Measurements from ENCODE around the gene KRT12. TPM values are rescaled to one million over a fixed set of nuclear protein-coding genes. Genes with fewer than 3 reads are reported as not detected.

The KRT12 gene
- polyA plus RNA-seq, 3 donors: not detected

DNA sequence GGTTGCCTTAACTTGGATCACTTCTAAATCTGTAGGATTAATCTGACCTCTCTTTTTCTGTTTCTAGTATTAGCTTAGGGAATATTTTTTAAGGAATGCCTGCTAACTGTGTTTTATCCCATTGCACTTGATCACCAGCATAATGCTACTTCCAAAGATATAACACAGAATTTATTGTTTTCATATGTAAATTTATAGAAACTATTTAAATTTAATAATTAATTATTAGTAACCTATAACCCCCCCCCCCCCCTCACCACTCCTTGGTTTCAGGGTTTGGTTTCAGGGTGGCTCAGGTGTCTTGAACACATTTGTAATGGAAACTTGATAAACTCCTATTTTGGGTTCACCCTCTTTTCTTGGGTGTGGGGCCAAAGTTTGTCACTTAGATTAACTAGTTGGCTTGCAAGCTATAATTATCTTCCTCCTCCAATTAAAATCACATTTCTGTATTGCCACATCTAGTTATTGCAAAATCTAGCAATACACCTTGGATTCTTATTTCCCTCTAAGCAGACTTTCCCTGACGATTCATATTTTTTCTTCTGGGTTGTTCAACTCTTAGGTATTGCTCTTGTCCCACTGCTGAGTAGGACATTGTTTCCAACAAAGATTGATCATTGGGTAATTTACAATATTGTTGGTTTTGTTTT is 18.3 kb downstream of the KRT12 start:
- no peak for DNase-seq (ENCODE audit: low read depth in 3 of 3, low spot score in 2 of 3)

DNA sequence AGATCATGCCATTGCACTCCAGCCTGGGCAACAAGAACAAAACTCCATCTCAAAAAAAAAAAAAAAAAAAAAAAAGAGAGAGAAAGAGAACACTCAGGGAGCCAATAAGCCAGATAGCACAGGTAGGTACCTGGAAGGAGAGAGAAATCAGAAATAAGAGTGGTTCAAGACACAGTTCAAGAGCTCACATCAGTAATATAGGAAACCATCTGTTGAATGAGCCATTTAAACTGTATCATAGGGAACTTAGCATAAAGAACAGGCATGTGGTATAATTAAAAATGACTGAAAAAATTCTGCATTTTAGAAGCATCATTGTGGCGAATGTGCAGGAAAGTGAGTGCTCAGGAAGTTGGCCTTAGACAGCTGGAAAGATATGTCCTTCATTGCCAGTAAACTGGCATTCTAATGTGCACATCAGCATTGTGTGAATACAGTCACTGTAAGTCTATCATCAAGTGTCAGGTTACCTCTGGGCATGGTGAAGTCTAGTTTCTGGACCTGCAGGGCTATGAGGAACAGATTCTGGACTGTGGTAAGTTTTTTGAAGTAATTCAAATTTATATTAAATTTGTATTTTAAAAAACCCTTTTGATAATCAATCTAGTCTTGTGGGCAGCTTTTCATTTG is 20.4 kb downstream of the KRT12 start:
- DNase-seq (ENCODE audit: low read depth in 3 of 3, low spot score in 2 of 3): no peak

DNA sequence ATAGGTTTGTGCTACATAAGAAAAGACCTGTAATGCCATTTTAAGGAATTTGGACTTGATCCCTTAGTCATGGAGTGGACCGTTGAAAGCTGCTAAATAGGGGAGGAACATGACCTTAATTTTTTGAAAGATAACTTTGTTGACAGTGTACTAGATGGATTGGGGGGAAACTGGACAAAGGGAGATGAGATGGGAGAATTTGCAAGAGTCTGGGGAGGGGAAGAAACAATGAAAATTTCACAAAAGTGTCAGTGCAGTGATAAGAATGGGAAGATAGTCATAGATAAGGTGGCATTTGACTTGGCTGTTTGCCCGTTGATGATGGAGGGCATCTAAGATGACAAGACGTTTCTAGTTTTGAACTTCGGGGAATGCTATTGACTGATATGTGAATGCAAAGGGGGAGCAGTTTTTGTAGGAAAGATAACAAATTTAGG is 22.3 kb downstream of the KRT12 start:
- no peak for DNase-seq (ENCODE audit: low read depth in 3 of 3, low spot score in 2 of 3)

DNA sequence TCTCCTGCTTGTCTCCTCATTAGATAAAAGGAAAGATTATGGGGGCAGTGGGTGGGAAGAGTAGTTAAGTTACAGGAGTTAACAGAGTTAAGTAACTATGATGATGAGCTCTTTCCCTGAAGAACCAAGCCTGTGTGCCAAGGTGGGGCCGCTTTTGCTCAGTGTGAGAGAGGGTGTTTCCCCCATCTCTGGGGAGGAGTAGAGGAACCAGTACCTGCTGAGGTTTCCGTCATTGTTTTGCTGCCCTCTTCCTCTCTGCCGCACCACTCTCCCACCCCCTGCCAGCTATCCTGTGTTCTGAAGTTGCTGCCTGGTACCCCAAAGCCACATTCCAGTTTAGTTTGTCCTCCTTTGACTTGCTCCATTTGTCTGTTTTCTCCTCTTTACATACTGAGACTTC is 23.8 kb downstream of the KRT12 start:
- no peak for DNase-seq (ENCODE audit: low read depth in 3 of 3, low spot score in 2 of 3)

DNA sequence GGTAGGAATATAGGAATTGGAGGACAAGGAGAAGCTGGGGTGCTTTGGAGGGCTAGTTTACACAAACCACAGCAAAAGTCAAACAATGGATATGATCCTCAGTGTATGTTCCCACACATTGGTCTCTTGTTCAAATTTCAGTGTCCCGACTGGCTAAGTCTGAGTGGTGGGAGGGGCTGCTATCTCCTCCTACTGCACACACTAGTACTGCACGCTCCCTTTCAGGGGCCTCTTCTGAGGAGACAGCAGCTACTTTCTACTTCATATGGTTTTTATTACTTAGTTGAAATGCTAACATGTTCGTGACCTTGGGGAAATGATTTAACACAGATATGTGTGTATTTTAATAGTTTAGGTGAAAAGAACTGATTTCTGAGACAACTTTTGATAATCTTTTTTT is 25.8 kb downstream of the KRT12 start:
- no peak for DNase-seq (ENCODE audit: low read depth in 3 of 3, low spot score in 2 of 3)

DNA sequence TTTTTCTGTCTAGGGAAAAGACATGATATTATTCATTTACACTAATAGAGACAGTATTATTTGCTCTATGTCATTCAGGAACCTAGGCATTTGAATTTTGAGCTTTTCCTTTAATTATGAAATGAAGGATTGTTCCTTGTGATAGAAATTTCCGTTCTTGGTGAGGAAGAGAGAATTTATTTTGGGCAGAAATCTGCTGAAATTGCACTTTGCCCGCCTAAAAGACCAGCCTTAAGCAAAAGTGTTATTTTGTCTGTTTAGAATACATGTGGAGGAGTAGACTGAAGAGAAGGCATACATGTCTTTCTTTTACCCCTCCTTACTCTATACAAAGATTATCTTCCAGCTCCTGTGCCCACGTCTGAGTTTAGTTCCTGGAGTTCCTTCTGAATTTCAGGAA is 27.8 kb downstream of the KRT12 start:
- no peak for DNase-seq (ENCODE audit: low read depth in 3 of 3, low spot score in 2 of 3)

DNA sequence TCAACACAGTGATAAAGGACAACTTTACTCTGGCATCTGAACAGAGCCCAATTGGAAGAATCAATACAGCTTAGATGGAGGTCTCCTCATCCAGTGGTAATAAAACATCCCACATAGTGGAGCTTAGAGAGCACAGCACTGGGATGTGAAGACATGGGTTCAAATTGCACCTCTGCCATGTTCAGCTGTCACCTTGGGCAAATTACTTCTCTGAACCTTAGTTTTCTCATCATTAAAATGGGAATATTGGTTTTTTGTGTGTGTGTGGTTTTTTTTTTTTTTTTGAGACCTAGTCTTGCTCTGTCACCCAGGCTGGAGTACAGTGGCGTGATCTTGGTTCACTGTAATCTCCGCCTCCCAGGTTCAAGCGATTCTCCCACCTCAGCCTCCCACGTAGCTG is 31.0 kb downstream of the KRT12 start:
- DNase-seq (ENCODE audit: low read depth in 3 of 3, low spot score in 2 of 3): no peak

DNA sequence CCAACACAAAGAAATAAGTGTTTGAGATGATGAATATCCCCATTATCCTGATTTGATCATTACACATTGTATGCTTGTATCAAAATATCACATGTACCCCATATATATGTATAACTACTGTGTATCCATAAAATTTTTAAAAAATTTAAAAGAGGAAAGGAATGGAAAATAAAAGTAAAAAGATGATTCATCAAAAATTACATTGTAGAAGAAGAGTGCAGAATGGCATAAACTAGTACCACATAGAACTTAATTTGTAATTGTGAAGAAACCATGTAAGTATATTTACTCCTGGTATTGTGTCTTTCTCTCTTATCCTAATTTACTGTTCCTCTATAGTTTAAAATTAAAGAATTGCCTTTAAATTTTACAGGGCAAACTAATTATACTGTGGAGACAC is 33.1 kb downstream of the KRT12 start:
- no peak for DNase-seq (ENCODE audit: low read depth in 3 of 3, low spot score in 2 of 3)

DNA sequence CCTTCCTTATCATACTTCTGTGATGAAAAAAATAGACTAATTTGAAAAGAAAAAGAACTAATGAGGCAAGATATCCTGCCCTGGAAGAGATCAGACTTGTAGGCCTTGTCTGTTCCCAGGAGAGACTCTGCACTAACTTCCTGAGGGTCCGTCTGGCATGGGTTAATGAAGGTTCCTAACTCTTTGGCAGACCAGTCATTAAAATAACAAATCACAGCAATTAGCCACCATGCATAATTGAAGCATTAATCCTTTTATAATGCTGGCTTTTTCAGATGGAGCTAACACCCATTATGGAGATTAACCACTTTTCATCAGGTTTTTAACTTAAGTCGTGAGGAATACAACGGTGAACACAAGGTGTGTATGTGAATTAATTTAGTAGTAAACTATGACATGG is 34.2 kb downstream of the KRT12 start:
- DNase-seq (ENCODE audit: low read depth in 3 of 3, low spot score in 2 of 3): no peak

DNA sequence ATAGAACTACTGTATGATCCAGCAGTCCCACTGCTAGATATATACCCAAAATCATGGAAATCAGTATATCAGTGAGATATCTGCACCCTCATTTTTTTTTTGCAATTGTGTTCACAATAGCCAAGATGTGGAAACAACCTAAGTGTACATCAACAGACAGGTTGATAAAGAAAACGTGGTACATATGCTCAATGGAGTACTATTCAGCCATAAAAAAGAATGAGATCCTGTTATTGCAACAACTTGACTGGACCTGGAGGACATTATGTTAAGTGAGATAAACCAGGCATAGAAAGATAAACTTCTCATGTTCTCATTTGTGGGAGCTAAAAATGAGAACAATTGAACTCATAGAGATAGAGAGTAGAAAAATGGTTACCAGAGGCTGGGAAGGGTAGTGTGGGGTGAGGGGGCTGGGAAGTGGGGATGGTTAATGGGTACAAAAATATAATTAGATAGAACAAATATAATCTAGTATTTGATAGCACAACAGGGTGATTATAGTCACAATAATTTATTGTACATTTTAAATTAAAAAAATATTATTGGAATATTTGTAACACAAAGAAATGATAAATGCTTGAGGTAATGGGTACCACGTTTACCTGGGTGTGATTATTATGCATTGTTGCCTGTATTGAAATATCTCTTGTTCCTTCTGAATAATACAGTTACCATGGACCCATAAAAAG is 36.8 kb downstream of the KRT12 start:
- no peak for DNase-seq (ENCODE audit: low read depth in 3 of 3, low spot score in 2 of 3)

DNA sequence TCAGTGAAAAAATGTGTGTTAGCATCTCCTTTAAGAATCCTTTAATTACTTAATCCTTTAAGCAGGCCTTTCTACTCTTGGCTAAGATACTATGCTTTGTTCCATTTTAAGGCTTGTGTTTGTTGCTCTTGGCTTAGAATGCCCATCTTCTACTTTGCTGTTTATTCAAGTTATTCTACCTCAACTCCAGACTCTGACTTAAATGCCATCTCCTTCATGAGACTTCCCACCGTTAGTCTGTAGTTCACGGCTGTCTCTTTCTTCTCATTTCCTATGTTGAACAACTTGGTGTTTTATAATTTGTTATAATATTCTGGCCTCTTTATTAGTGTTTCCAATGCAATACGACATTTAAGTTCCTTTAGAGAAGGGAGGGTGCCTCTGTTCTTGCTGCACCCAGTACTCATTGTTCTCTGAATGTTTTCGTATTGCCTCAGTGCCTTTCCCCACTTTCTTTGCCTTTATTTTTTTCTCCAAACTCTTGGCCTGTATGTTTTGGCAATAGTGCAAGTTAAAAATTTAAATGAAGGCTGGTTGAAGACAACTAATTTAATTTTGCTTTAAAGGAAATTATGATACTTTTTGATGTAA is 38.5 kb downstream of the KRT12 start:
- no peak for DNase-seq (ENCODE audit: low read depth in 3 of 3, low spot score in 2 of 3)

DNA sequence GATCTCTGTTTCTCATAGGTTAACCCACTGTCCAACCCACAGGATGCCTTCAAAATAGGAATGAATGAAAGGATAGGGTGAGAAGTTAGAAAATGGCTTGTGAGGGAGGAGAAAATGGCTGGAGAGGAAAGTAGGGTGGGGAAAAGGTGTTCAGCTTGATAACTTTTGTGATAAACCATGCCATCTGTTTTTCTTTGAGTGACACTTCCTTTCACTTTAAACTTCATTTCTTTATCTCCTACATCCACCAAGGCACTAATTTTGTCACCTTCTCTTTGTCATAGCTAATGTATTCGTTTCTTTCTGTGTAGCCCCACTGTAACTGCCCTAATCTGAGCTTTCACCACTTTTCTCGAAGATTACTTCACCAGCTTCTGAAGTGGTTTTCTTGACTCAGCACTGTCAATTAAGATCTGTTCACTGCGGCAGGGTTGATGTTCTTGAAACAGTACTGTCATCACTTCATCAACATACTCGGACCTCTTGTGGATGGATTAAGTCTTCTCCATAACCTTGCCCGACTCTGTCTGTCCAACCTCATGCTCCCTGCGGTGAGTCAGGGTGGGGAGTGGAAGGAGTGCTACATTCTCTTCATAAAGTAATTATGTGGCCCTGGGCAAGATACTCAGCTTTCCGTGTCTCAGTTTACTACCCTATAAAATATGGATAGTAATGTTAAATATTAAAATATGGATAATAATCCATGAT is 39.1 kb downstream of the KRT12 start:
- DNase-seq (ENCODE audit: low read depth in 3 of 3, low spot score in 2 of 3): no peak

DNA sequence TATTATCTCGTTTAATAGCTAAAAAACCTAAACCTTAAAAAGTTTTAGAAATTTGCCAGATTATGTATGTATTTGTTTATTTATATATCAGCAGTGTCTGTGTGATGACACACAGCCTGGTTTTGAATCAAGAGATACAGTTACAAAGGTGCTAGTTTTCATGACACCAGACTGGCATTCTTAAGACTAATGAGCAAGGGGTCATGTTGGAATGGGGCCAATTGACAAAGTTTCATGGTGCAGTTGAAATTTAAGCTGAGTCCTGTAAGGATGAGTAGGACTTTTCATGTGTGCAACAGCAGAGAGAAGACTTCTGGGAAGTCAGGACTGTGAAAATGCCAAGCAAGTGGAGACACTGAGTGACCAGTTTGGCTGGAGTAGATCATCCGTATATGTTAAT is 41.4 kb downstream of the KRT12 start:
- DNase-seq (ENCODE audit: low read depth in 3 of 3, low spot score in 2 of 3): peak in 2 of 3 donors; percentile 25 to 36

DNA sequence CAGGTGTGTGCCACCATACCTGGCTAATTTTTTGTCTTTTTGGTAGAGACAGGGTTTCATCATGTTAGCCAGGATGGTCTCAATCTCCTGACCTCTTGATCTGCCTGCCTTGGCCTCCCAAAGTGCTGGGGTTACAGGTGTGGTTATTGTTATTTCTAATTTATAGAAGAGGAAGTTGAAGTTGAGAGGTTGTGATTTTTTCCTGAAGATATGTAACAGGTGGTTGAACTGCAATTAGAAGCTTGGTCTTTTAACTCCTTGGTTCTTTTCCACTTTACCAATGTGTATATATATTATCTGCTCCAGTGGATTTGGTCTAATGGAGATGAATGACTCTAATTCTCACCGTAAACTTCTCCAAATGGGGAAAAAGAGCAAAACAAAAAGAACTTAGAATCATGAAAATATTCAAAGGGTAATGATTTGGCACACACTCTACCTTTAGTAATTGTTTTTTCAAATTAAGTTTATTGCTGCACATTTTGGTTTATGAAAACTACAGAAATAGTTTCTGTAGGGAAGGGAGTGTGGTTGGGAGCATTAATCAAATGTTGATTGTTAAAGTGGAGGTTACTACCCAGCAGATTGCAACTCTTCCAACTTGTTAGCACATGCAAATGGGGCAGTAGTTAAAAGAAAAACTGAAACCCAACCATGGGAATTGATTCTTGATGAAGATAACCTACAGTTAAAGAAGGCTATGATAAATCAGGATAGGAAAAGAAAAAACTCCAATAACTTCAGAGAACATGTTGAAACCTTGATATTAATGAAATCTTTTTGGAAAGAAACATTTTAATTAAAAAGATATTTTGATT is 42.8 kb downstream of the KRT12 start:
- no peak for DNase-seq (ENCODE audit: low read depth in 3 of 3, low spot score in 2 of 3)

DNA sequence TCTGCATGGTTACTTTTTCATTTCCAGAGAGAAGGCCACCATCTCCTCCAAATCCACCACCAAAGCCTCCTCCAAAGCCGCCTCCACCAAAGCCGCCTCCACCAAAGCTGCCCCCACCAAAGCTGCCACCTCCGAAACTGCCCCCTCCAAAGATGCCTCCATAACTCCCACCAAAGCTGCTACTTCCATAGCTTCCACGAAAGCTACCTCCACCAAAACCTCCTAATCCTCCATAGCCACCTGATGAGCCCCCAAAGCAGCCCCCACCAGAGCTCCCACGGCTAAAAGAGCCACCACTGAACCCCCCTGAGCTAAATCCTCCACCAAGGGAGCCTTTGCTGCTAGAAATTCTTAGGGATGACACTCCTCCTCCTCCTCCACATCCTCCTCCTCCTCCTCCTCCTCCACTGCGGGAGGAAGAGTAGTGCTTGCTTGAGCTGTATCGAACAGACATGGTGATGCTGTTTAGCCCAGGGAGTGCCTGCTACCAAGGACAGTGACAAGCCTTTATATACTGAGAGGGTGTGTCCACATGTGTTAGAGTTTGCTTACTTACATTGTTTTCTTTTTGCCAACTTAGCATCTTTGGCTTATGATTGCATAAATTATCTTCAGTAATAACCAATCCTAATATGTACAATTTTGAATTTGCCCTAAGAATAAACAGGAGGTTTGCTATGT is 44.8 kb downstream of the KRT12 start, which contains the start of gene KRT10:
KRT10 (minus strand) TSS at position 483 of the 681 bp plus-strand sequence; CDS start at position 454, 29 bp downstream.
- DNase-seq (ENCODE audit: low read depth in 3 of 3, low spot score in 2 of 3): no peak

DNA sequence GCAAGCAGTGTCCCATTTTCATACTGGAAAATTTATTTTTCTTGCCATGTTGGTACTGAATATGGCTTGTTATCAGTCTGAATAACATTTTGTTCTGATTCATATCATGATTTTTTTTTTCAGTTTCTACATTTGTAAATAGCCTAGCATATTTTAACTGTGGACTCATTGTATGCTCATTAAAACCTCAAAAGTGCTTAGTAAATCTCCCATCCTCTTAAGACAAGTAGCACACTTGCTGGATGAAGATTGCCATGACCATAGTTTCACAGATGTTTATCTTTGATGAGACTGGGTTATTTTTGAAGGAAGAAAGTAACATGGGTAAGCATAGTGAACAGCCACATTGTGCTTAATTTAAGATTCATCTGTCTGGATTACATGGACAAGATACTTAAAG is 45.5 kb downstream of the KRT12 start:
- no peak for DNase-seq (ENCODE audit: low read depth in 3 of 3, low spot score in 2 of 3)

DNA sequence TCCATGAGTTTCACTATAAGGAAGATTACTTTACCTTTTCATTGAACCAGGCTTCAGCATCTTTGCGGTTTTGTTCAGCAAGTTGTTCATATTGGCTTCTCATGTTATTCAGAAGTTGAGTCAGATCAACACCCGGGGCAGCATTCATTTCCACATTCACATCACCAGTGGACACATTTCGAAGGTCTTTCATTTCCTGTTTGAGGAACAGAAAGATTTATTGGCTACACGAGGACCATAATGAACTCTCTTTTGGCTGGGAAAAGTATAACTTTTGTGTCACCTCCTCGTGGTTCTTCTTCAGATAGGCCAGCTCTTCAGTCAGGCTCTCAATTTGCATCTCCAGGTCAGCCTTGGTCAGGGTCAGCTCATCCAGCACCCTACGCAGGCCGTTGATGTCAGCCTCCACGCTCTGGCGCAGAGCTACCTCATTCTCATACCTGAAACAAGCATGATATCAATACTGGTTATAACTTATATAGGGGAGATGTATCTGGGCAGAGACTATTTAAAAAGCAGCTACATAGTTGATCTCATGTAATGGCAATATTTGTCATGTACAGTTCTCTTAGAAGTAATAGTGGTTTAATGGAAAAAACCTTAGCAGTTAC is 46.7 kb downstream of the KRT12 start:
- DNase-seq (ENCODE audit: low read depth in 3 of 3, low spot score in 2 of 3): no peak

DNA sequence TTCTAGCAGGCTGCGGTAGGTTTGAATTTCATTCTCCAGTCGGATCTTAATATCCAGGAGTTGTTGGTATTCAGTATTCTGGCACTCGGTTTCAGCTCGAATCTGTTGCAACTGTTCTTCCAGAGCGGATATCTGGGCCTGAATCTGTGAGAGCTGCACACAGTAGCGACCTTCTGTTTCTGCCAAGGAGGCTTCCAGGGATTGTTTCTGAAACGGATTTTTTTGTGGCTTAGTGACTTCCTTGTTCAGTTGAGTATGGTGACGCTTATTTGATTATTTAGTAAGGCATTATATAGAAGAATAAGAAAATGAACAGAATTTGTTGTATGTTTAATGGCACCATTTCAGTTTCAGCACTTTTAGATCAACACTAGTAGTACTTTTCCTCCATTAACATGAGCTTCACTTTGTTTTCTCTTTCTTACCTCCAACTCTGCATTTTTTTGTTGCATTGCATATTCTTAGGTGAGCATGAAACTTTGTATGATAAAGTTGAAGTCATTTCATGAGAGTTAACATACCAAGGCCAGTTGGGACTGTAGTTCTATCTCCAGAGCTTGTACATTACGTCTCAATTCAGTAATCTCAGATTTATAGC is 47.4 kb downstream of the KRT12 start:
- DNase-seq (ENCODE audit: low read depth in 3 of 3, low spot score in 2 of 3): peak in 2 of 3 donors; percentile 4 to 12
